NCI-H1436 (cell line): ENCODE results near the gene TCERG1.

ENCODE experiments used
- DNase-seq: peaks from one replicate; lab custom pipeline; 2025; lab: John Stamatoyannopoulos, UW

Gene TCERG1

GRCh38 chr5:146446861-146447733, at the start of gene TCERG1:
Gene TCERG1, plus strand, starts transcription at chr5:146447333. Its CDS starts 17 bp downstream, at chr5:146447350.
- peak; percentile 99 for DNase-seq

GRCh38 chr5:146398826-146399225, 48.3 kb upstream of the TCERG1 start:
- no peak for DNase-seq

- no peak for DNase-seq
Measured at GRCh38 chr5:146399481-146399880, 47.7 kb upstream of the TCERG1 start.

- DNase-seq, result no peak
Measured at GRCh38 chr5:146400201-146400600, 46.9 kb upstream of the TCERG1 start.

- DNase-seq, result no peak
Measured at GRCh38 chr5:146401021-146401420, 46.1 kb upstream of the TCERG1 start.

- DNase-seq, result no peak
Measured at GRCh38 chr5:146402949-146403348, 44.2 kb upstream of the TCERG1 start.

GRCh38 chr5:146409054-146409671, 38.0 kb upstream of the TCERG1 start:
- no peak for DNase-seq

GRCh38 chr5:146410272-146410671, 36.9 kb upstream of the TCERG1 start:
- no peak for DNase-seq

- no peak for DNase-seq
Measured at GRCh38 chr5:146419696-146420095, 27.4 kb upstream of the TCERG1 start.

GRCh38 chr5:146425023-146425422, 22.1 kb upstream of the TCERG1 start:
- DNase-seq, result no peak

- no peak for DNase-seq
Measured at GRCh38 chr5:146426305-146426704, 20.8 kb upstream of the TCERG1 start.

GRCh38 chr5:146426853-146427618, 20.1 kb upstream of the TCERG1 start:
- DNase-seq, result peak; percentile 73

GRCh38 chr5:146427619-146427997, 19.5 kb upstream of the TCERG1 start:
- DNase-seq, result no peak

- DNase-seq, result no peak
Measured at GRCh38 chr5:146428658-146429057, 18.5 kb upstream of the TCERG1 start.

GRCh38 chr5:146440353-146440752, 6.8 kb upstream of the TCERG1 start:
- no peak for DNase-seq

- no peak for DNase-seq
Measured at GRCh38 chr5:146440870-146441495, 6.2 kb upstream of the TCERG1 start.

- DNase-seq, result no peak
Measured at GRCh38 chr5:146441896-146442295, 5.2 kb upstream of the TCERG1 start.

GRCh38 chr5:146447734-146448380, 724 bp downstream of the TCERG1 start:
- no peak for DNase-seq

- DNase-seq, result no peak
Measured at GRCh38 chr5:146448783-146449519, 1.8 kb downstream of the TCERG1 start.

- DNase-seq, result no peak
Measured at GRCh38 chr5:146450002-146450401, 2.9 kb downstream of the TCERG1 start.

GRCh38 chr5:146451411-146451810, 4.3 kb downstream of the TCERG1 start:
- no peak for DNase-seq
